Karpas-422 (cell line): ENCODE results near the gene GRID2. TPM values are rescaled to one million over a fixed set of nuclear protein-coding genes. Genes with fewer than 3 reads are reported as not detected.

ENCODE experiments used
- DNase-seq: peaks from one replicate; pipeline ENCODE4 v3.0.0-alpha.2; 2015
- H2AFZ ChIP-seq: fragments of 200-600 bp; sonication (generic); 2 replicates; pipeline ENCODE4 v1.6.1; 2014; ENCODE audit warnings: antibody characterized with exemption, low read length, mixed read lengths
- H3K27ac ChIP-seq: fragments of 200-600 bp; sonication (generic); 2 replicates; pipeline ENCODE4 v1.5.1; 2014; ENCODE audit warnings: mild to moderate bottlenecking, low read length, moderate library complexity
- H3K27me3 ChIP-seq: fragments of 200-600 bp; sonication (generic); 2 replicates; pipeline ENCODE4 v1.6.1; 2014; ENCODE audit warnings: low read length, mixed read lengths
- H3K36me3 ChIP-seq: fragments of 200-600 bp; sonication (generic); 2 replicates; pipeline ENCODE4 v1.6.1; 2014; ENCODE audit warnings: low read length, mixed read lengths; ENCODE audit not compliant: insufficient read depth
- H3K4me1 ChIP-seq: fragments of 200-600 bp; sonication (generic); 2 replicates; pipeline ENCODE4 v1.6.1; 2014; ENCODE audit warnings: mild to moderate bottlenecking, low read length, mixed read lengths
- H3K4me2 ChIP-seq: fragments of 200-600 bp; sonication (generic); 2 replicates; pipeline ENCODE4 v1.6.1; 2014; ENCODE audit warnings: low read length, low read depth, mild to moderate bottlenecking; ENCODE audit not compliant: poor library complexity, severe bottlenecking
- H3K4me3 ChIP-seq: fragments of 200-600 bp; sonication (generic); 2 replicates; pipeline ENCODE4 v1.5.1; 2014; ENCODE audit warnings: mild to moderate bottlenecking, antibody characterized with exemption, low read length, mixed read lengths
- H3K79me2 ChIP-seq: fragments of 200-600 bp; sonication (generic); 2 replicates; pipeline ENCODE4 v1.6.1; 2014; ENCODE audit warnings: mild to moderate bottlenecking, low read length, mixed read lengths
- H3K9ac ChIP-seq: fragments of 200-600 bp; sonication (generic); 2 replicates; pipeline ENCODE4 v1.6.0; 2014; ENCODE audit warnings: low read length
- H3K9me2 ChIP-seq: fragments of 200-600 bp; sonication (generic), shearing (Covaris generic); replicated peaks from 2 replicates; pipeline ENCODE4 v1.6.0; 2014; ENCODE audit warnings: mild to moderate bottlenecking, low read length, moderate library complexity; ENCODE audit not compliant: insufficient read depth
- H3K9me3 ChIP-seq: fragments of 300-700, 200-600 bp; sonication (generic); 2 replicates; pipeline ENCODE4 v1.6.1; 2014; ENCODE audit warnings: low read length, mixed read lengths
- H4K20me1 ChIP-seq: fragments of 200-600 bp; sonication (generic); 2 replicates; pipeline ENCODE4 v1.6.1; 2014; ENCODE audit warnings: mild to moderate bottlenecking, antibody characterized with exemption, low read length, low read depth; ENCODE audit not compliant: insufficient read depth
- total RNA-seq: library from RNA; depleted of rRNA; stranded (reverse); fragments of >200 nt; shearing (Covaris generic); gene quantifications from 2 replicates; pipeline ENCODE4 v1.2.3, GENCODE V29; 2014; ENCODE audit warnings: low replicate concordance

GRID2 gene
- total RNA-seq, 1 experiment from 2014 or later: not detected

- Histone ChIP-seq H3K79me2 (no peaks in the 10 kb centered on the region), H3K27me3 (no peaks in the 10 kb centered on the region), H3K4me2 (no peak overlapping the region), H3K4me3 (no peak overlapping the region), H2AFZ (no peak overlapping the region), H4K20me1 (no peaks in the 10 kb centered on the region), H3K9me3 (peaks cover 12% of the 10 kb centered on the region), H3K9ac (no peak overlapping the region), H3K4me1 (no peaks in the 10 kb centered on the region), H3K9me2 (no peaks in the 10 kb centered on the region), H3K27ac (no peak overlapping the region), H3K36me3 (no peaks in the 10 kb centered on the region)
- no peak for DNase-seq
Observed at GRCh38 chr4:92994727-92995126, 691.0 kb downstream of the GRID2 start.

DNA sequence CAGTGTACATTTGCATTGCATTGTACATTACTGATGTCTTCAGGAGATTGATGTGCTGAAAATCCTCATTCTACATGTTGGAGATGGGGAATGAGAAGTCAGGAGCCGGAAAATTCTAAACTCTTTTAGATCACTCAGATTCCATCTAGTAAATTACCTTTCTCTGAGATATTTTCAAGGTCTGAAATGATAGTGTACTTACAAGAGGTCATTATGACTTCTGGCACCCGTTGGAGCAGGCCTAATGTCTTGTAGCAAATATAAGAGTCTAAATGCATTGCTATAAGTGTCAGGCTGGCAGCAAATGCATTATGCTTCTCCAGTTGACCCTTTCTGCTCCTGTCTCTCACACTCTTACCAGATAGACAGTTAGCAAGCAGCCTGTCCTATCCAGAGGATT, 692.8 kb downstream of the GRID2 start:
- Histone ChIP-seq H3K4me2 (no peak overlapping the region), H3K9me3 (peaks cover 9% of the 10 kb centered on the region), H2AFZ (no peak overlapping the region), H3K4me3 (no peak overlapping the region), H3K27me3 (no peaks in the 10 kb centered on the region), H3K27ac (no peak overlapping the region), H4K20me1 (no peaks in the 10 kb centered on the region), H3K79me2 (no peaks in the 10 kb centered on the region), H3K4me1 (no peaks in the 10 kb centered on the region), H3K9me2 (no peaks in the 10 kb centered on the region), H3K36me3 (no peaks in the 10 kb centered on the region), H3K9ac (no peak overlapping the region)
- DNase-seq: no peak

DNA sequence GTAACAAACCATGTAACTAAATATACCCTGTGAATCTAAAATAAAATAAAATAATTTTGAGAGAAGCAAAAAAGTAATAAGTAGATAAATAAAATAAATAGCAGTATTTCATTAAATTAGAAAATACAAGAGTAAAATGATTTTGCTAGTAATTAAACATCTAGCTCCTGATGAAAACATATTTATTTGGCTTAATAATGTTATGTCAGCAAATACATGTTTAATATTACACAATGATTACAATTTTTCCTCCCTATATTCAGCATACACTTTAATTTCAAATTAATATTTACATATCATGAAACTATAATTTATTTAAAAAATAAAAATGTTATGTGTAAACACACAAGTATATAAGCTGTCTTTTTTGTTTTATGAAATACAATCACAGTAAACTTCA, 697.1 kb downstream of the GRID2 start:
- no peak for DNase-seq
- H2AFZ ChIP-seq: no peak overlapping the region
- H3K4me1 ChIP-seq: no peaks in the 10 kb centered on the region
- no peaks in the 10 kb centered on the region for H4K20me1 ChIP-seq
- no peak overlapping the region for H3K9ac ChIP-seq
- H3K9me3 ChIP-seq: peaks cover 19% of the 10 kb centered on the region
- H3K36me3 ChIP-seq: no peaks in the 10 kb centered on the region
- no peaks in the 10 kb centered on the region for H3K79me2 ChIP-seq
- no peaks in the 10 kb centered on the region for H3K27me3 ChIP-seq
- H3K4me3 ChIP-seq: no peak overlapping the region
- H3K4me2 ChIP-seq: no peak overlapping the region
- no peaks in the 10 kb centered on the region for H3K9me2 ChIP-seq
- no peak overlapping the region for H3K27ac ChIP-seq

GRCh38 chr4:93002240-93002639, 698.5 kb downstream of the GRID2 start:
- DNase-seq: no peak
- Histone ChIP-seq H4K20me1 (no peaks in the 10 kb centered on the region), H3K9me2 (no peaks in the 10 kb centered on the region), H3K27ac (no peak overlapping the region), H3K9ac (no peak overlapping the region), H3K79me2 (no peaks in the 10 kb centered on the region), H3K9me3 (peaks cover 22% of the 10 kb centered on the region), H2AFZ (no peak overlapping the region), H3K4me1 (no peaks in the 10 kb centered on the region), H3K27me3 (no peaks in the 10 kb centered on the region), H3K4me3 (no peak overlapping the region), H3K4me2 (no peak overlapping the region), H3K36me3 (no peaks in the 10 kb centered on the region)

DNA sequence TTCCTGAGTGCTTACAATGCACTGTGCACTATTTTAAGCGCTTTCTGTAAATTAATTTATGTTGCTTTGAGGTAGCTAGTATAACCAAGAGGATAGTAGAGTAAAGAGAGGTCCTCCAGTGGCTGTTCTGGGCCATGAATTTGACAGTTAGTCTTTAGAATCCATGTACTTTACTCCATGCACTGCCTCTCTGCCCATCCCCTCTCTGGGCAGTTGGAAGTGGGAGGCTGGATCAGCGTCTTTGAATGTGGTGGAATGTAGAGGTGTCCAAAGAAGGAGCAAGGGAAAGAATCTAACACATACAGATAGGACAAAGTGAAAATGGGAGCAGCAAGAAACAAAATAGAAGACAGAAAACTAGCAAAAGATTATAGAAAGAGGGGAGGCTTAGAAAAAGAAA, 712.6 kb downstream of the GRID2 start:
- Histone ChIP-seq H3K9ac (no peak overlapping the region), H3K79me2 (no peaks in the 10 kb centered on the region), H3K36me3 (no peaks in the 10 kb centered on the region), H3K9me3 (peaks cover 4% of the 10 kb centered on the region), H3K4me1 (no peaks in the 10 kb centered on the region), H3K9me2 (no peaks in the 10 kb centered on the region), H3K27me3 (no peaks in the 10 kb centered on the region), H3K4me3 (no peak overlapping the region), H2AFZ (no peak overlapping the region), H3K27ac (no peak overlapping the region), H3K4me2 (no peak overlapping the region), H4K20me1 (no peaks in the 10 kb centered on the region)
- DNase-seq: no peak

DNA sequence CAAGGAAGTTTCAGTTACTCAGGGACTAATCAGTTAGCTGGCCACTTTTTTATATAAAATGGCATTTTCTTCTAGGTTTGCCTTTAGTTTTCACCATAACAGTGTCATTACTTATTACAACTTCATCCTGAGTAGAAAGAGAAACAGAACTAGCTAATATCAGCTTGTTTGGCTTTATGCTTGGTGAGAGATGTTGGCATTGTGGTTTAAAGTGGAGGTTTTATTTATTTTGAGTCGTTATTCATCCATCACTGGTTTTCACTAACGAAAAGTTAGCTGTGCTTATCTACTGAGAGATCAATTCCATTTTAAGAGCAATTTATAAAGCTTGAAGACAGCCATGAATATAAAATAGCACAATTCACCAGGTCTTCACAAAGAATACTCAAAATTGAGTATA, 714.5 kb downstream of the GRID2 start:
- no peaks in the 10 kb centered on the region; the same call in 1 of the 2 replicates for H3K9me3 ChIP-seq
- no peak overlapping the region for H3K9ac ChIP-seq
- no peaks in the 10 kb centered on the region for H3K27me3 ChIP-seq
- DNase-seq: no peak
- H3K36me3 ChIP-seq: no peaks in the 10 kb centered on the region
- H3K4me3 ChIP-seq: no peak overlapping the region
- no peaks in the 10 kb centered on the region for H3K4me1 ChIP-seq
- H2AFZ ChIP-seq: no peak overlapping the region
- H3K9me2 ChIP-seq: no peaks in the 10 kb centered on the region
- no peak overlapping the region for H3K4me2 ChIP-seq
- H3K27ac ChIP-seq: no peak overlapping the region
- H3K79me2 ChIP-seq: no peaks in the 10 kb centered on the region
- no peaks in the 10 kb centered on the region for H4K20me1 ChIP-seq

DNA sequence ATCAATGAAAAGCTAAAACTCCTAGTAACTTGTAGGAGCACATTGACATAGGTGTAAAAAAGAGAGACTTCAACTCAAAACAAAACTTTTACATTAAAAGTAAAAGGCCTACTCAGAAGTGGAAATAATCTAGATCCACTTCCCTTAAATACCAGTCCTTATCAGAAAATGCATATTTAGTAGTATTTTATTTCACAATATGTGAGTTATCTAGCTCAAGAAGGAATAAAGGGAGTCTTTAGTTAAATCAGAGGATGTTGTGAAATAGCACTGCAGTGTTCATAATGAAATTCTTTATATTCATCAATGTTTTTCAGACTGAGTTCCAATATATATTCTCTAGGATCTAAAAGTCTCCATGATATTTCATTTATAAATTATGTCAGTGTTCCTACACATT, 715.0 kb downstream of the GRID2 start:
- Histone ChIP-seq H3K9me3 (no peaks in the 10 kb centered on the region; the same call in 1 of the 2 replicates), H2AFZ (no peak overlapping the region), H3K4me3 (no peak overlapping the region), H3K9me2 (no peaks in the 10 kb centered on the region), H3K27me3 (no peaks in the 10 kb centered on the region), H4K20me1 (no peaks in the 10 kb centered on the region), H3K9ac (no peak overlapping the region), H3K36me3 (no peaks in the 10 kb centered on the region), H3K4me2 (no peak overlapping the region), H3K27ac (no peak overlapping the region), H3K4me1 (no peaks in the 10 kb centered on the region), H3K79me2 (no peaks in the 10 kb centered on the region)
- DNase-seq: no peak

DNA sequence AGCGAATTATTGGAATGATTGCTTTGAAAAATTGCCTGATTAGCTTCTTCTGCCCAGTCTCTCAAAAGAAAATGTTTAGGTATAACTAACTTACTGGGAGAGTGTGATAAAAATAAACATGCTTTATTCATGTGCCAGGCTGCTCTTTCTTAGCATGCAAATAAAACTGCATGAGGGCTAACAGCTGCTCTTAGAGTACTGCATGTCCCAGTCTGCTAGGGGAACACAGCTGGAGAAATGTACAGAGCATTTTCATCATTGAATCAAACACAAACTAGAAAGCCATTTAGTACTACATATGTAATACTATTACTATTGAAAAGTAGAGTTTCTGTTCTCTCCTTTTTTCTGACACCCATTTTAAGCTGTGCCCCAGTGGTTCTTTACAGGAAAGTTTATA, 726.0 kb downstream of the GRID2 start:
- H3K4me3 ChIP-seq: no peak overlapping the region
- peaks cover 14% of the 10 kb centered on the region for H3K4me1 ChIP-seq
- no peak overlapping the region for H3K9ac ChIP-seq
- H2AFZ ChIP-seq: no peak overlapping the region
- peak overlapping the region; percentile 29 for H3K4me2 ChIP-seq
- peak overlapping the region; percentile 47; the same call in 1 of the 2 replicates for H3K27ac ChIP-seq
- no peaks in the 10 kb centered on the region for H3K79me2 ChIP-seq
- H3K36me3 ChIP-seq: no peaks in the 10 kb centered on the region
- no peaks in the 10 kb centered on the region for H4K20me1 ChIP-seq
- H3K9me2 ChIP-seq: no peaks in the 10 kb centered on the region
- DNase-seq: no peak
- no peaks in the 10 kb centered on the region for H3K27me3 ChIP-seq
- H3K9me3 ChIP-seq: no peaks in the 10 kb centered on the region; the same call in none of the 2 replicates

DNA sequence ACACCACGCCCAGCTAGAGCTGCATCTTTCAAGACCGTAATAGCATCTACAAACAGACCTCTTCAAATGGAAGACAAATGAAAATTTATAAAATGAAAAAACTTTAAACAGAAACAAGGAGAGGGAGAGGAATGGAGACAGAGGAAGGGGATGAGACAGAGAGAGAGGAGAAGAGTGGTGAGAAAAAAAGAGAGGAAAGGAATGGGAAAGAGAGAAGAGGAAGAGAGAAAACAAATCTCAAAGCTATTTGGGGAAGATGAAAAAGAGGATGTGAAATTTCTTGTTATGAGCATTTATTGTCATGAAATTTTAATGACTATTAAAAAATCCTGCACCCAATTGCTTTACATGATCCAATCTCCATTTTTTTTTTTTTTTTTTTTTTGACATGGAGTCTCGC, 726.9 kb downstream of the GRID2 start:
- no peak for DNase-seq
- H3K27ac ChIP-seq: 0 out of 2 replicates have a peak overlapping the region, but pooled peaks have one; percentile 47

More for the DNA sequence above, 726.9 kb downstream of the GRID2 start:
- Histone ChIP-seq H3K9me3 (no peaks in the 10 kb centered on the region; the same call in none of the 2 replicates), H2AFZ (no peak overlapping the region), H3K9me2 (no peaks in the 10 kb centered on the region), H3K36me3 (no peaks in the 10 kb centered on the region), H3K27me3 (no peaks in the 10 kb centered on the region), H4K20me1 (no peaks in the 10 kb centered on the region), H3K79me2 (no peaks in the 10 kb centered on the region), H3K4me3 (no peak overlapping the region), H3K4me1 (peaks cover 14% of the 10 kb centered on the region), H3K9ac (no peak overlapping the region), H3K4me2 (no peak overlapping the region)
